ENCODE results near the gene ADAMTS17.

The ADAMTS17 gene

GRCh38 chr15:100043692-100044091, 298.1 kb downstream of the ADAMTS17 start:
- no peak overlapping the region for H3K4me3 Mint-ChIP-seq
- no peaks in the 10 kb centered on the region for H3K27me3 Mint-ChIP-seq

GRCh38 chr15:100043068-100043641, 298.6 kb downstream of the ADAMTS17 start:
- no peaks in the 10 kb centered on the region for H3K27me3 Mint-ChIP-seq
- DNase-seq = no peak
- no peak overlapping the region for H3K27ac Mint-ChIP-seq
- H3K4me1 Mint-ChIP-seq (ENCODE audit: low read depth) = no peaks in the 10 kb centered on the region
- no peak overlapping the region for H3K4me3 Mint-ChIP-seq
- peaks cover 20% of the 10 kb centered on the region for H3K36me3 Mint-ChIP-seq (ENCODE audit: low read depth)
- peaks cover 9% of the 10 kb centered on the region for H3K9me3 Mint-ChIP-seq

More at GRCh38 chr15:100043692-100044091, 298.1 kb downstream of the ADAMTS17 start:
- no peak for DNase-seq
- Mint-ChIP-seq H3K9me3 (peaks cover 9% of the 10 kb centered on the region), H3K4me1 (ENCODE audit: low read depth) (no peaks in the 10 kb centered on the region), H3K27ac (no peak overlapping the region), H3K36me3 (ENCODE audit: low read depth) (peaks cover 24% of the 10 kb centered on the region)

- Mint-ChIP-seq H3K27me3 (no peaks in the 10 kb centered on the region), H3K27ac (no peak overlapping the region), H3K4me3 (no peak overlapping the region), H3K9me3 (peaks cover 5% of the 10 kb centered on the region), H3K4me1 (ENCODE audit: low read depth) (no peaks in the 10 kb centered on the region), H3K36me3 (ENCODE audit: low read depth) (peaks cover 14% of the 10 kb centered on the region)
- no peak for DNase-seq
Measured at GRCh38 chr15:100042558-100042957, 299.2 kb downstream of the ADAMTS17 start.

GRCh38 chr15:100041127-100041828, 300.5 kb downstream of the ADAMTS17 start:
- Mint-ChIP-seq H3K27ac (no peak overlapping the region), H3K27me3 (no peaks in the 10 kb centered on the region), H3K9me3 (no peaks in the 10 kb centered on the region), H3K36me3 (ENCODE audit: low read depth) (peaks cover 3% of the 10 kb centered on the region), H3K4me3 (no peak overlapping the region), H3K4me1 (ENCODE audit: low read depth) (no peaks in the 10 kb centered on the region)
- no peak for DNase-seq

- DNase-seq = no peak
- Mint-ChIP-seq H3K27me3 (no peaks in the 10 kb centered on the region), H3K4me3 (no peak overlapping the region), H3K27ac (no peak overlapping the region), H3K4me1 (ENCODE audit: low read depth) (no peaks in the 10 kb centered on the region), H3K36me3 (ENCODE audit: low read depth) (no peaks in the 10 kb centered on the region), H3K9me3 (no peaks in the 10 kb centered on the region)
Measured at GRCh38 chr15:100039994-100040393, 301.8 kb downstream of the ADAMTS17 start.

GRCh38 chr15:100038736-100039135, 303.0 kb downstream of the ADAMTS17 start:
- Mint-ChIP-seq H3K4me1 (ENCODE audit: low read depth) (no peaks in the 10 kb centered on the region), H3K27ac (no peak overlapping the region), H3K9me3 (no peaks in the 10 kb centered on the region), H3K27me3 (no peaks in the 10 kb centered on the region), H3K4me3 (no peak overlapping the region), H3K36me3 (ENCODE audit: low read depth) (no peaks in the 10 kb centered on the region)
- DNase-seq = no peak

GRCh38 chr15:100037901-100038300, 303.9 kb downstream of the ADAMTS17 start:
- Mint-ChIP-seq H3K4me1 (ENCODE audit: low read depth) (no peaks in the 10 kb centered on the region), H3K9me3 (no peaks in the 10 kb centered on the region), H3K27me3 (no peaks in the 10 kb centered on the region), H3K27ac (no peak overlapping the region), H3K36me3 (ENCODE audit: low read depth) (no peaks in the 10 kb centered on the region), H3K4me3 (no peak overlapping the region)
- DNase-seq = no peak

GRCh38 chr15:100036015-100036414, 305.8 kb downstream of the ADAMTS17 start:
- DNase-seq = no peak
- peaks cover 6% of the 10 kb centered on the region for H3K36me3 Mint-ChIP-seq (ENCODE audit: low read depth)
- H3K4me1 Mint-ChIP-seq (ENCODE audit: low read depth) = no peaks in the 10 kb centered on the region
- no peak overlapping the region for H3K4me3 Mint-ChIP-seq
- H3K27me3 Mint-ChIP-seq = no peaks in the 10 kb centered on the region
- no peak overlapping the region for H3K27ac Mint-ChIP-seq
- H3K9me3 Mint-ChIP-seq = no peaks in the 10 kb centered on the region

GRCh38 chr15:100034191-100034590, 307.6 kb downstream of the ADAMTS17 start:
- DNase-seq = no peak
- H3K27me3 Mint-ChIP-seq = no peaks in the 10 kb centered on the region
- no peak overlapping the region for H3K4me3 Mint-ChIP-seq
- no peaks in the 10 kb centered on the region for H3K9me3 Mint-ChIP-seq
- H3K27ac Mint-ChIP-seq = no peak overlapping the region
- no peaks in the 10 kb centered on the region for H3K4me1 Mint-ChIP-seq (ENCODE audit: low read depth)
- peaks cover 10% of the 10 kb centered on the region for H3K36me3 Mint-ChIP-seq (ENCODE audit: low read depth)

GRCh38 chr15:100033140-100033857, 308.5 kb downstream of the ADAMTS17 start:
- no peak for DNase-seq
- Mint-ChIP-seq H3K36me3 (ENCODE audit: low read depth) (peaks cover 18% of the 10 kb centered on the region), H3K27ac (no peak overlapping the region), H3K27me3 (no peaks in the 10 kb centered on the region), H3K9me3 (peaks cover 3% of the 10 kb centered on the region), H3K4me1 (ENCODE audit: low read depth) (no peaks in the 10 kb centered on the region), H3K4me3 (no peak overlapping the region)

- no peaks in the 10 kb centered on the region for H3K27me3 Mint-ChIP-seq
- H3K9me3 Mint-ChIP-seq = peaks cover 10% of the 10 kb centered on the region
Measured at GRCh38 chr15:100032358-100033085, 309.3 kb downstream of the ADAMTS17 start.

GRCh38 chr15:100031665-100032357, 310.0 kb downstream of the ADAMTS17 start:
- no peaks in the 10 kb centered on the region for H3K4me1 Mint-ChIP-seq (ENCODE audit: low read depth)
- peaks cover 17% of the 10 kb centered on the region for H3K9me3 Mint-ChIP-seq
- H3K27ac Mint-ChIP-seq = no peak overlapping the region
- H3K4me3 Mint-ChIP-seq = no peak overlapping the region
- DNase-seq = no peak
- no peaks in the 10 kb centered on the region for H3K27me3 Mint-ChIP-seq
- H3K36me3 Mint-ChIP-seq (ENCODE audit: low read depth) = peaks cover 31% of the 10 kb centered on the region

More at GRCh38 chr15:100032358-100033085, 309.3 kb downstream of the ADAMTS17 start:
- DNase-seq = no peak
- peaks cover 26% of the 10 kb centered on the region for H3K36me3 Mint-ChIP-seq (ENCODE audit: low read depth)
- no peak overlapping the region for H3K4me3 Mint-ChIP-seq
- H3K27ac Mint-ChIP-seq = no peak overlapping the region
- no peaks in the 10 kb centered on the region for H3K4me1 Mint-ChIP-seq (ENCODE audit: low read depth)

GRCh38 chr15:100030586-100031229, 311.1 kb downstream of the ADAMTS17 start:
- peaks cover 19% of the 10 kb centered on the region for H3K9me3 Mint-ChIP-seq
- no peak overlapping the region for H3K4me3 Mint-ChIP-seq
- H3K27ac Mint-ChIP-seq = no peak overlapping the region
- no peaks in the 10 kb centered on the region for H3K27me3 Mint-ChIP-seq
- H3K4me1 Mint-ChIP-seq (ENCODE audit: low read depth) = no peaks in the 10 kb centered on the region
- no peak for DNase-seq
- H3K36me3 Mint-ChIP-seq (ENCODE audit: low read depth) = peaks cover 32% of the 10 kb centered on the region
